NB4 (cell line): Measurements from ENCODE around the gene UNC5B.

ENCODE experiments used
- DNase-seq: peaks from one replicate; pipeline ENCODE4 v3.0.0; 2010; ENCODE audit warnings: low read depth
- H3K4me3 ChIP-seq: one replicate; pipeline ENCODE4 v1.5.1; 2011; ENCODE audit warnings: mild to moderate bottlenecking, low read depth, low read length, moderate library complexity
- MYC ChIP-seq: IDR thresholded peaks from 2 replicates; pipeline ENCODE4 v1.6.1; 2011; ENCODE audit warnings: low read depth, low read length
- POLR2A ChIP-seq: IDR thresholded peaks from 2 replicates; pipeline ENCODE4 v1.6.1; 2011; ENCODE audit warnings: mild to moderate bottlenecking; ENCODE audit not compliant: insufficient read length; ENCODE audit errors: extremely low read depth
- TF ChIP-seq, protein P1 (sequence below): IDR thresholded peaks from one replicate; pipeline ENCODE4 v1.5.1; 2012; ENCODE audit warnings: low read depth, low read length
- TF ChIP-seq, protein P2 (sequence below): IDR thresholded peaks from 2 replicates; pipeline ENCODE4 v1.6.1; 2011; ENCODE audit warnings: low read depth, low read length

UNC5B gene

DNA sequence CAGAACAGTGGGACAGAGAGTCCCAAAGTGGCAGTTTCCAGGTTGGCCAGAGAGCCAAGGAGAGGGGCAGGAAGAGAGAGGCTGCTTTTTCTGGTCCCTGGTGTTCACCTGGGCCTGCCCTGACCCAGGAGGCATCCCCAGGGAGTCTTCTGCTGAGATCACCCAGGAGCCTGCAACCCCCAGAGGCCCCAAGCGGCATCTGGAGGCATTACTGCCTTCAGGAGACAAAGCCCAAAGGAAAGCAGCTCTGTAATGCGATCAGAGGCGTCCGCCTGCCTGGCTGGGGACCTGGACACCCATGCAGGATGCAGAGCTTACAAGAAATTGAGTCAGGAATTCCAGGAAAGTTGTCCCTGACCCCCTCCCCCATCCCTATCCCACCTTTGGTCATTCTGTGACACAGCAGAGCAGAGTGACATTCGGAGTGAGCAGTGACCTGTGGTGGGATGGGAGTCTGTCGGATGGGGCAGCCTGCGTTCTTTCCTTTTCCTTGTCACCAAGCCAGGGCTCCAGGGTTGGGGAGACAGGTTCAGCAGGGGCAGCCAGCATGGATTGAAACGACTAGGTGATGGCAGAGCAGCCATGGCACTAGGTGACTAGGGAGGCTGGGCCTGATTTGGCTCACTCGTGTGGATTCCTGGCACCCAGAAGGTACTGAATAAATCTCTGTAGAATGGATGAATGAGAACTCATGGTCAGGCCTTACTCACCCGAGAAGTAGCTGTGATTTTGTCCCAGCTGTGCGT is 10.4 kb downstream of the UNC5B start:
- TF ChIP-seq, protein P1, sequence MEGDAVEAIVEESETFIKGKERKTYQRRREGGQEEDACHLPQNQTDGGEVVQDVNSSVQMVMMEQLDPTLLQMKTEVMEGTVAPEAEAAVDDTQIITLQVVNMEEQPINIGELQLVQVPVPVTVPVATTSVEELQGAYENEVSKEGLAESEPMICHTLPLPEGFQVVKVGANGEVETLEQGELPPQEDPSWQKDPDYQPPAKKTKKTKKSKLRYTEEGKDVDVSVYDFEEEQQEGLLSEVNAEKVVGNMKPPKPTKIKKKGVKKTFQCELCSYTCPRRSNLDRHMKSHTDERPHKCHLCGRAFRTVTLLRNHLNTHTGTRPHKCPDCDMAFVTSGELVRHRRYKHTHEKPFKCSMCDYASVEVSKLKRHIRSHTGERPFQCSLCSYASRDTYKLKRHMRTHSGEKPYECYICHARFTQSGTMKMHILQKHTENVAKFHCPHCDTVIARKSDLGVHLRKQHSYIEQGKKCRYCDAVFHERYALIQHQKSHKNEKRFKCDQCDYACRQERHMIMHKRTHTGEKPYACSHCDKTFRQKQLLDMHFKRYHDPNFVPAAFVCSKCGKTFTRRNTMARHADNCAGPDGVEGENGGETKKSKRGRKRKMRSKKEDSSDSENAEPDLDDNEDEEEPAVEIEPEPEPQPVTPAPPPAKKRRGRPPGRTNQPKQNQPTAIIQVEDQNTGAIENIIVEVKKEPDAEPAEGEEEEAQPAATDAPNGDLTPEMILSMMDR: no peak
- TF ChIP-seq POLR2A: no peak
- TF ChIP-seq MYC: no peak
- TF ChIP-seq, protein P2, sequence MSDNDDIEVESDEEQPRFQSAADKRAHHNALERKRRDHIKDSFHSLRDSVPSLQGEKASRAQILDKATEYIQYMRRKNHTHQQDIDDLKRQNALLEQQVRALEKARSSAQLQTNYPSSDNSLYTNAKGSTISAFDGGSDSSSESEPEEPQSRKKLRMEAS: no peak
- no peak for DNase-seq
- H3K4me3 ChIP-seq: no peak overlapping the region

DNA sequence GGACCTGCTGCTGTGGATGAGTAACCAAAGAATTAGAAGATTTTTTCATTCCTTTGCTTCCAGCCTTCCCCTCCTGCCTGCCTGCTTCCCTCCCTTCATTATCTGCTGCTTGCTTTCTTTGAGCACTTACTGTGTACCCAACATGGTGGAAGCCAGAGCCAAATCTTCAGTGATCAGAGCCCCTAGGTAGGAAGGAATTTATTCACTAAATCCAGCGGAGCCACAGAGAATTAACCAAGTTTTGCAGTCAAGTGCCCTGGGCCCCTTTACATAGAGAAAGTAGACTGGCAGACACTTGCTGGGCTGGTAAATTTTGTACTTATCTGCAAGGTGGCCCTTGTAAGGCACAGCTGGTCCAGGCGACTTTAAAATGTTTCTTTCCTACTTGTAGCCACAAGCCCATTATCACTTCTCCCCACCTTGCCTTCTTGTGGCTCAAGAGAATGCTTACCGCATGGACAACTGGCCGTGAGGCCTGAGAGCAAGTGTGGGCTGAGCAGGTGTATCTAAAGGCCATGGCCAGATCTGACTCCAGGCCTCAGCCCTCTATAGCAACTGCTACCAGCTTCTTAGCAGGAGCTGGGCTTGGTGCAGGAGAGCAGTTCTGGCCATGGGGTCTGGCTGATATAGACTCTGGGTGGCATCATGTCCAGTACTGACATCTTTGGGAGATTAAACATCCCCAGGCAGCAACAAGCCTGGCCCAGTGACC is 11.1 kb downstream of the UNC5B start:
- no peak overlapping the region for H3K4me3 ChIP-seq
- no peak for DNase-seq
- no peak for TF ChIP-seq POLR2A
- TF ChIP-seq, protein P1: no peak
- no peak for TF ChIP-seq MYC
- TF ChIP-seq, protein P2: no peak

DNA sequence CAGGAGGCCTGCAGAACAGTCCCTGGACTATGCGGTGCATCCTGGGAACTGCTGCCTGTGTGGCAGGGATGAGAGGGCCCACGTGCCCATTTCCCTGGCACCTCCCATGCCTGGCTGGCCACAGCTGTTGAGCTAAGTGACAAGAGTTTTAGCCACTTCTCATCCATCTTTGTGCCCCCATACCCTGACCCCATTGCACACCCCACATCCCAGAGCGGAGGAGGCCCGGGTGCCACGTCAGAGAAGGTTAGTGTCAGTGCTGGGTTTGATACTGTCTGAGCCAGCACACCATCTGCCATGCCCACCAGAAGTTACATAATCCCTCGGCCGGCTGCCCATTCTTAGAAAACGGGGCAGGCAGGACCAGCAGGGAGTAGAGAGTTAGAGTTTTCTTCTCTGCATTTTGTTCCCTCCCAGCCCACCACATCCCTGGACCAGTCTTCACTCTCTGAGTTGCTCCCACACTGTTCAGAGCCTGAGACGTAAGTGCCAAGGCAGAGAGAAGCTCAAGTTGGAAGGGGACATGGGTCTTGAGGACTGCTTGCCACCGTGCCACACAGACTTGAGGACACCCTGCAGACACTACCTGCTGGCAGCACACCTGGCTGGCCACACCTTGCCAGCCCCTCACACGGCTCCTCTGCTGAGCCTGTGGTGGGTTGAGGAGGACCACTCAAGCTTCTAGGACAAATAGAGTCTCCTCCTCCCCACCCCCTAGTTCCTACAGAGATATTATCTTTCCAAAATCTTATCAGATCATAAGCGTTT is 13.1 kb downstream of the UNC5B start:
- H3K4me3 ChIP-seq: no peak overlapping the region
- TF ChIP-seq, protein P1: no peak
- TF ChIP-seq MYC: no peak
- TF ChIP-seq, protein P2: no peak
- TF ChIP-seq POLR2A: no peak
- DNase-seq: no peak

DNA sequence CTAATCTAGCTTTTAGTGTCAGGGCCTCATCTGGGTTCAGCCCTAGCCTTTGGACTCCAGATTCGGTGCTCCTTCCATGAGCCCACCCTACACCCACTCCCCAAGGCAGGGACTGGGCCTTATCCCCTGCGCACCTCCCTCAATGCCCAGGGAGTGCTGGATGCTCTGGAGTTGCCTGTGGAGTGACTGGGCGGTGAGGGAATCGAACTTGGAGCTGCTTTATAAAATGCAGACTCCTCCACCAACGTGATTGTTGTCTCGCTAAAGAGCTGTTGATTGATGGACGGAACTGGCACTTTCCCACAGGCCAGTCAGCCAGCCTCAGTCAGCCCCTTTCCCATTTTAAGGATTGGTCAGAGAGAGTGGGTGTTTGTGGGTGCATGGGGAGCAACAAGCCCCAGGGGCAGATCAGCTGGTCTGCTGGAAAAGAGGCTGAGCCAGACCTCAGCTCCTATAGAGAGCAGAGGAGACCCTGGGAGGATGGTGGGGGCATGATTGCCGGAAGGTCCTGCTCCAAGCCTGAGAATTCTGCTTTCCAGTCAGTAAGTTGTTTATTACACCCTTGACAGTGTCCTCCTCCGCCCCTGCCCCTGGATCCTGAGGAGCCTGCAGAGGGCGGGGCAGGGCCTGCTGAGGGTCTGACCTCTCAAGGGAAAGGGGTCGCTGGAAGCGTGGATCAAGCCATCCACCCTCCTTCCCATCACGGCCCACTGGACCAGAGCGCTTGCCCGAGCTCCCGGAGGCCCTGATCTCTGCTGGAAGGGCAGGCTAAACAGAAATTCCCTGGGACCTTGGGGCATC is 16.7 kb downstream of the UNC5B start:
- no peak for DNase-seq
- no peak for TF ChIP-seq MYC
- TF ChIP-seq, protein P2: no peak
- no peak overlapping the region for H3K4me3 ChIP-seq

DNA sequence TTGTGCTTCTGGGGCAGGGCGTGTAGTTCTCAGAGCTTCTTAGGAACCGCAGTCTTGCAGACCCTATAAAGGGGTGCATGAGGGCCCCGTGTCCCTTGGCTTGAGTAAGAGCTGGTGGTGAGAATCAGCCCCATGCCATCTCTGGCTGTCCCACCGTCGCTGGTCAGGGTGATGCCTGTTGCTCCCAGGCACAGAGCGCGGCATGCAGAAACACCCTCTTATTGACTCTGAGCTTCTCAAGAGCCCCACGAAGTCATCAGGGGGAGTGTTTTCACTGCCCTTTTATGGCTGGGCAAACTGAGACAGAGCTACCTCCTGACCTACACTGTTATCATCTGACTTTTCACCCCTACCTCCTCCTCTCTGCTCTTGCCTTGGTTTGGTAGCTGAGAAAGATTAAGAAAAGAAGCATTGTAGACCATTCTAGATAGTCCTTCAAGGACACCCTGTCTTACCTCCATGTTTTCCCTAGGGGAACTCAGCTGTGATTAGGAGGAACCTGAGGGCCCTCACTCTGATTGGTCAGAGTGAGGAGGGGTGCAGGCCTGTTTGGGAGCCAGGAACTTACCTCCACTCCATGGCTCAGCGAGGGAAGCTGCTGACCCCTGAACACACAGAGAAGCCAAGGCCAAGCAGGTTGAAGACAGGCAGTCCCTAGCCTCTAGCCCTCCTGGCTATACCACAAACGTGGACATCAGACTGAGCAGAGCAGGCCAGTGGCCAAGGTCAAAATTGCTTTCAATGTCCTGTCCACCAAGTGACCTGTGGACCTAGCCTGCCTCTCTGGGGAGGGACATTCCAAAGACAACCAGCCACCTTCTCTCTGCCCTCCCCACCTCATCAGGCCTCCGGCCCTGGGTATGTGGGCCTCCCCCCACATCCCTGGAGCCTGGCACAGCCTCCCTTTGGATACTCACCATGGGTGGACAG is 17.6 kb downstream of the UNC5B start:
- DNase-seq: no peak
- H3K4me3 ChIP-seq: no peak overlapping the region
- TF ChIP-seq, protein P1: no peak
- TF ChIP-seq MYC: no peak
- no peak for TF ChIP-seq POLR2A
- TF ChIP-seq, protein P2: no peak
